ENCODE measurements around the gene SLC37A1. TPM values are rescaled to one million over a fixed set of nuclear protein-coding genes. Genes with fewer than 3 reads are reported as not detected.
A peak's percentile ranks its signal among the peaks of the same experiment; 100 is the strongest.

Gene SLC37A1
- total and polyA plus RNA-seq, 2 of the 13 experiments (the other 11 are each of a cell fraction or from before 2014, with no cell fraction given), result 0.22 to 0.40 TPM

DNA sequence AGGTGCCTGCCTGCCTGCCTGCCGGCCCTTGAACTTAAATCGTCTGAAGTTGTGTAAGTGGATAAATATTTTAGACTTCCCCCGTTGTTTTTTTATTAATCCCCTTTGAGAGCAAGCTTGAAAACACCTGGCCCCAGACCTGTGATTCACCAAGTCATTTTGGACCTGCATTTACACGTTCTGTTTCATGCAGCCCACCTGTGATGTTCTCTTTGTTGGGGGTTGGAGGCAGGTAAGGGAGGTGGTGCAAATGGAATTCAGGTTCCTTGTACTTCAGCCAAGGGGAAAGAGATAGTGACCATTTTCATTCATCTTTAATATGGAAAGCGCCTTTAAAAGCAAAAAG is 1.2 kb downstream of the SLC37A1 start:
- H3K27me3 ChIP-seq (ENCODE audit: control insufficient read depth in 1 of 2, insufficient read depth in 2 of 2, low read length in 2 of 2), result peaks cover 7 to 43% of the 10 kb centered on the region in 2 experiments
- H2AFZ ChIP-seq (ENCODE audit: low read length), result no peak overlapping the region
- H4K20me1 ChIP-seq (ENCODE audit: insufficient read depth, low read length), result no peaks in the 10 kb centered on the region
- H3K79me2 ChIP-seq (ENCODE audit: insufficient read depth, low read length), result no peaks in the 10 kb centered on the region
- FAIRE-seq (no peak), DNase-seq (ENCODE audit: low spot score) (no peak), ATAC-seq (no peak)
- no peaks in the 10 kb centered on the region for H3K36me3 ChIP-seq (replicated peaks in 1 of 2; ENCODE audit: control insufficient read depth in 1 of 2, insufficient read depth in 2 of 2, low read length in 2 of 2)
- no peak overlapping the region for H3K4me3 ChIP-seq (replicated peaks in 1 of 3; ENCODE audit: insufficient read depth in 1 of 3, low read depth in 2 of 3, low read length in 3 of 3)
- CTCF ChIA-PET (ENCODE audit: low intra/inter-chr PET ratio, low total read pairs), result no interaction called here
- H3K27ac ChIP-seq (ENCODE audit: extremely low read length, insufficient read depth, low read length), result no peak overlapping the region
- BruUV-seq (replicated peaks), result no TSS peak
- intact Hi-C loops (cut with micrococcal nuclease; ENCODE audit: unreplicated experiment) (no loop called here), in situ Hi-C loops (cut with HindIII; ENCODE audit: extremely low pct_ligation_motif_present, low pct_unique_long_range_greater_than_20kb) (no loop called here)
- TF ChIP-seq CBX2 (IDR thresholded peaks at IDR 0.05; ENCODE audit: low read depth, low read length) (0 out of 2 replicates have a peak, but pooled peaks have one; percentile 54), CBX2 (CRISPR knock-in tag; IDR thresholded peaks at IDR 0.05; ENCODE audit: low read depth) (no peak), ZFAT (CRISPR knock-in tag; conservative IDR thresholded peaks at IDR 0.05) (no peak), SMARCC2 (IDR thresholded peaks at IDR 0.05) (no peak)
- H3K4me1 ChIP-seq (ENCODE audit: insufficient read depth, low read length), result peaks cover 10% of the 10 kb centered on the region; the same call in 1 of the 2 replicates
- WGBS (ENCODE audit: low lambda C conversion rate), result 20% methylated on average over 5 of the region's 5 CpGs
- peak overlapping the region; percentile 73 for H3K4me2 ChIP-seq (ENCODE audit: low read depth, low read length)
- no peak overlapping the region for H3K9ac ChIP-seq (ENCODE audit: insufficient read depth, low read depth, low read length)
- POLR2A ChIA-PET, result no interaction called here
- no peaks in the 10 kb centered on the region for H3K9me3 ChIP-seq (ENCODE audit: low read length)

- ATAC-seq, result no peak
- BruUV-seq (replicated peaks), result no TSS peak
- Histone ChIP-seq H3K36me3 (replicated peaks in 1 of 2; ENCODE audit: control insufficient read depth in 1 of 2, insufficient read depth in 2 of 2, low read length in 2 of 2) (no peaks in the 10 kb centered on the region), H3K4me3 (replicated peaks in 1 of 3; ENCODE audit: insufficient read depth in 1 of 3, low read depth in 2 of 3, low read length in 3 of 3) (no peak overlapping the region), H3K27ac (ENCODE audit: extremely low read length, insufficient read depth, low read length) (no peak overlapping the region), H3K9ac (ENCODE audit: insufficient read depth, low read depth, low read length) (no peak overlapping the region), H3K9me3 (ENCODE audit: low read length) (no peaks in the 10 kb centered on the region), H3K4me2 (ENCODE audit: low read depth, low read length) (no peak overlapping the region), H3K4me1 (ENCODE audit: insufficient read depth, low read length) (peaks cover 10% of the 10 kb centered on the region; the same call in 1 of the 2 replicates), H4K20me1 (ENCODE audit: insufficient read depth, low read length) (no peaks in the 10 kb centered on the region), H3K79me2 (ENCODE audit: insufficient read depth, low read length) (no peaks in the 10 kb centered on the region), H3K27me3 (ENCODE audit: control insufficient read depth in 1 of 2, insufficient read depth in 2 of 2, low read length in 2 of 2) (peaks cover 7 to 43% of the 10 kb centered on the region in 2 experiments), H2AFZ (ENCODE audit: low read length) (no peak overlapping the region)
- TF ChIP-seq, protein P1, sequence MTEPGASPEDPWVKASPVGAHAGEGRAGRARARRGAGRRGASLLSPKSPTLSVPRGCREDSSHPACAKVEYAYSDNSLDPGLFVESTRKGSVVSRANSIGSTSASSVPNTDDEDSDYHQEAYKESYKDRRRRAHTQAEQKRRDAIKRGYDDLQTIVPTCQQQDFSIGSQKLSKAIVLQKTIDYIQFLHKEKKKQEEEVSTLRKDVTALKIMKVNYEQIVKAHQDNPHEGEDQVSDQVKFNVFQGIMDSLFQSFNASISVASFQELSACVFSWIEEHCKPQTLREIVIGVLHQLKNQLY (CRISPR knock-in tag; IDR thresholded peaks at IDR 0.05), result no peak
- TF ChIP-seq ZFP62 (CRISPR knock-in tag; IDR thresholded peaks at IDR 0.05), result no peak
- no peak for TF ChIP-seq SATB2 (CRISPR knock-in tag; IDR thresholded peaks at IDR 0.05)
- no peak for TF ChIP-seq TAF1 (CRISPR knock-in tag; IDR thresholded peaks at IDR 0.05)
- no peak for TF ChIP-seq ZMYM3 (CRISPR knock-in tag; IDR thresholded peaks at IDR 0.05)
- intact Hi-C loops (cut with micrococcal nuclease; ENCODE audit: unreplicated experiment) (no loop called here), in situ Hi-C loops (cut with HindIII; ENCODE audit: extremely low pct_ligation_motif_present, low pct_unique_long_range_greater_than_20kb) (no loop called here)
- DNase-seq (ENCODE audit: low spot score), result no peak
- ChIA-PET CTCF (ENCODE audit: low intra/inter-chr PET ratio, low total read pairs) (no interaction called here), POLR2A (no interaction called here)
- WGBS (ENCODE audit: low lambda C conversion rate), result 74% methylated on average over 12 of the region's 12 CpGs
- FAIRE-seq, result no peak
Observed at GRCh38 chr21:42515708-42516502, 2.3 kb downstream of the SLC37A1 start.

Measured in HepG2 (cell line).